Epidermal melanocyte (primary cell): ENCODE results near the gene DCLK1.

Experiments used
- DNase-seq: peaks from one replicate; pipeline ENCODE4 v3.0.0; 2011; ENCODE audit warnings: low spot score; ENCODE audit not compliant: insufficient read length

Gene DCLK1

DNA sequence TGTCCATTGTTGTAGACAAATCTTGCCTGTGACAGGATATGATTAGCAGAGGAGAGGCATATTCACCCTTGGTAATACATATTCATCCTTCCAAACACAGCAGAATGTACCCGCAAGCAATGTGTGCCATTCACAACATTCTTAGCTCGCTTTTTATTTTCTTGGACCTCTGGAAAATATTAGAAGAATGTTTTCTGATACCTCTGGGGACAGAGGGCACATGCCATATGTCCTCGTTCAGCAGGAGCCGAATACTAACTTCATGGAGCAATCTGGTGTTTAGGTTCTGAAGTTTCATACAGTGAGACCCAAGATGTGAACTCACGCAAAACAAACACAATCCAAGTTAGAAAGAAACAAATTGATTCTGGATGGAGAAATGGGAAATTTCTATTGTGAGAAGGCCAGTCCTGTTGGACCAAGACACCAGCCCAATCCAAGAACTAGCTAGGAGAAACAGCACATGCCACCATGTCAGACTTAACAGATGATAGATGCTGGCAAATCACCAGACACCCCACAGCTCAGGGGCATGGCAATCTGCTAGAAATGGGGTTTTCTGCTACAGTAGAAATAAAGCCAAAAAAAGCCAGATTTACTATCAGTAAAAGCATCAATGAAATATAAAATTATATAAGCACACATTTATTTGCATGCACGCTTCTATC, 297.4 kb downstream of the DCLK1 start:
- no peak for DNase-seq

DNA sequence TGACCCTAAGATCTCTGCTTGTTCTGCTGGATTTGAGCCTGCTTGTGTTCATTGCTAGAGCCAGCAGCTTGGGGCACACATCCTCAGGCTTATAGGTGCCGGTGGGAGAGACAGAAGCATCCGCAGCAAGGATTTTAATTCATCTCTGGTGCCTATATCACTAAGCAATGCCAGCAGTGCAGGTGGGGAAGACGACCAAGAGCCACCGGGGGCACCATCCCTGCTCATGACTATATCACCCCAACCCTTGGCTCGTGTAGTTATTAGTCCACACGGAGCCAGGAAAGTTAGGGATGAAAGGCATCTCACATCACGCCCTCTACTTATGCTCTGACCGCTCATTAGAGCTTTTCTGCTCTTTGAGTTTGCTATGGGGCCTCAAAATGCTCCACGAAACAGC, 298.2 kb downstream of the DCLK1 start:
- DNase-seq, result no peak

DNA sequence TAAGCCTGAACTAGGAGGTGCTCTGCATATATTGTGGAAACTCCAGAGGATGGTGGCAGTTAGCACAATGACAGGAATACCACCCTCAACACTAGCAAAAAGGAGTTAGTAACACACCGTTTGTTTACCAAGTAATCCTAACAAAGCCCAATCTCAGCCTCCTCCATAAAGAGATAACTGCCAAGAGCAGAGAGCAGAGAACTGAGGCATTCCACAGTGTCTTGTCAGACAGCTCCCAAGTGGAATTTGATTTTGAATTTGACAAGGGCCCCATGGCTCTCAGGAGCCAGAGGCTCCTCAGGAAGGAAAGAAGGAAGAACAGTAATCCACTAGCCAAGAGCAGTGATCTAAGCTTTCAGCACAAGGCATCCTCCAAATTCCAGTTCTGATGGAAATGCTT, 298.6 kb downstream of the DCLK1 start:
- no peak for DNase-seq

DNA sequence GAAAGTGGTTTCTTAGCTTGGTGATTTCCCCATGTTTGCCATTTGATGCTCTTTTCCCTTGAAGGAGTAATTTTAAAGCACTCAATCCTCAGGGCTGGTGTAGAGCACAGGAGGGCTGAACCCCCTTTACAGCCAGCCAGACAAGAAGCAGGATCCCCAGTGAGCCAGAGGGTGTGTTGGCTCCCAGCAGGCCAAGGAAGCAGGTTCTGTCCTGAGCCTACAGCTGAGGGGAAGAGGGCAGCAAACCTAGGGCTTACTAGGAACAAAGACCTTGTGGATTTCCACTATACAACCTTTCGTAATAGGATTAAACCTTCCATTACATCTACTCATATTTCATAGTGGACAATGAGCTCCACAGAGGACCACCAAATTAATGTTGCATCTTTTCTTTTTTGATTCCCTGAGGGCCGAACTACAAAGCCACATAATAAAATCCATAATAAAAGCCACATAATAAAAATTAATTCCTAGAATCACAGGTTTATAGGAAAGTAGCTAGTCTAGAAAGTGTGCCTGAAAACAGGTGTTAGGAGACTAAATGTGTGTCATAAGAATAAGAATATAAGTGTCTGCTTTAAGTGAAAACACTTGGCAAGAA, 300.2 kb downstream of the DCLK1 start:
- no peak for DNase-seq

- DNase-seq, result no peak
Observed at GRCh38 chr13:35826626-35827254, 304.4 kb downstream of the DCLK1 start.

DNA sequence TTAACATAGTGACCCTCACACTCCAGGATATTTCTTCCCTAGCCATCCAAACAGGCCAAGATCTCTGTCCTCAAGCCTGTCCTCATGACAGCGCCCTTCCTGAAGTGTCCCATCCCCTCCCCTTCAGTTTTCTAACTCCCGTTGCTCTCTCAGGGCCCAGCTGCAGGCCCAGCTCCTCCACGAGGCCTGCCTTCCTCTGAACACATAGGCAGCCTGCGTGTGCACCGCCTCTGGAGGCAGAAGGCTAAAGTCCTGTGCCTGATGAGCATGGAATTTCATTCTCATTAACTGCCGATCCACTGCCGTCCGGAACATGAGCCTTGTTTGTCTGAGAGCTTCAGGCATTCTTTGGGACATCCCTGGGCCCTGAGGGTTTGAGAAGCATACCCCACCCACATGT, 306.4 kb downstream of the DCLK1 start:
- no peak for DNase-seq

DNA sequence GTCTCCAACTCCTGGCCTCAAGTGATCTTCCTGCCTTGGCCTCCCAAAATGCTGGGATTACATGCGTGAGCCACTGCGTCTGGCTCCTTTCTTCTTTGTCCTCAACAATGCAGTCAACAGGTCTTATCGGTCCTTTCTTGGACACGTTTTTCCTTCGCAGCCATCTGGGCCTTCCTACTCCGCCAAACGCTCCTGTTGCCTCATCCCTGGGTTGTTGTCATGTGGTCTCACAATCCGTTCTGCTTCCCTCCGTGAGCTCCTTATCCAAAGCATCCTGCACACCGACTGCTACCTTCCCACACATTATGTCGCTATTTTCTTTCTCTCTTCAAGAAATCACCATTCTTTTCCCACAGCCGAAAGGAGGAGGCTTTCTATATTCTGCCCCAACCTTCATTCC, 306.8 kb downstream of the DCLK1 start:
- no peak for DNase-seq

- no peak for DNase-seq
Observed at GRCh38 chr13:35822666-35823065, 308.5 kb downstream of the DCLK1 start.

GRCh38 chr13:35818633-35819067, 312.5 kb downstream of the DCLK1 start:
- DNase-seq, result peak; percentile 36

DNA sequence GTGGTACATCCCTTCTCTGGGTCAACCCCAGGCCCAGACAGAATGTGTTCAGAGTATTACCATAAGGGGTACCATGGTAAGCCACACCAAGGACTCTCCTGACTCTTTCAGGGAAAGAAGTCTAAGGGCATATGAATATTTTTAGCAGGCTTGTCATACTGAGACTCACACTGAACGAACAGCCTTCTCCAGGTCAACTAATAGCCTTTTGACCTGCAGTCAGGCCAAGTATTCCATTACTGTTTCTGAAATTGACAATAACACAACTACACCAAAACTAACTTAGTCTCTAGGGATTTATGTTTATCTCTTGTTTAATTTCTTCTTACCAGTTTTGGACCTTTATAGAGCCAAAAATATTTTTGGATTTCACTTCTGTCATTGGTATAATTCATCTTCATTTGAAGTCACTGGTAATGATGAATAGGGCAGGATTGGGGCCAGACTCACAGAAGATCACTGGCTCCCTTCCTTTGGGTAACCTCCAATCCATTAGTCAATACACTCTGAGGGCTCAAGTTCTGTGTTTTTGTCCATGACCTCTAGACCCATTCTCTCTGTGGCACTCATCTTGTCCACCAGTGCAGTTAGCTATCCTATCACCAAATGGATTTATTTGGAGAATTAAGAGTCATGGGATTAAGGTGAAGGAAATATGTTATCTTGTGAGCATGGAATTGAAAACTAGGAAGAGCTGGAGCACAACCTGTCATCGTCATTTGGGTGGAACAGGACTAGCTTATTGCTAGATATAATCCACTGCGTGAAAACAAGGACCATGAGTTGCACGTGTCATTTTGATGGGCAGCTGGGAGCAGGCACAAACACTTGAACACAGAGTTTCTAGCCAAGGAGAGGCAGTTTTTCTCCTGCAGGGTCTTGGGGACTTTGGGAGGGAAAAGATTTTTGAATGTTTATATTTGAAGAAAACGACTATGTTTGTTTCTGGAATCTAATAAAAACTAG, 313.3 kb downstream of the DCLK1 start:
- DNase-seq, result no peak

- DNase-seq, result no peak
Observed at GRCh38 chr13:35814605-35815011, 316.6 kb downstream of the DCLK1 start.

DNA sequence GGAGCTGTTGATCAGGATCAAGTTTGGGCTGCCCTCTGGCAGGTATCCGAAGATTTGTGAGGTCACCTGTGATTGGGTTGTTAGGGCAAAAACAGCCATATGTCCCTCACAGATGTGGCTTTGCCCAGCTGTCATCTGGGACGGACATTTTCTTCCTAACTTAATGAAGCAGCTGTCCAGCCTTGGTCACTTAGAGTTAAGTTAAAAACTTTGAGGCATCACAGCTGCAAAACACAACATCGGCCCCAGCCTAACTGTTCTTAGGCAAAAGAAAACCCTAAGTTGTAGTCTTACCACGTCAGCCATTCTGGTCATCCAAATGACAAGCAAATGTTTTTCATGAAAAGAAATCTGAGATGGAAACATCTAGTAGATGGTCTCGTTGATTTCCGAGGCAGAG, 318.4 kb downstream of the DCLK1 start:
- no peak for DNase-seq

DNA sequence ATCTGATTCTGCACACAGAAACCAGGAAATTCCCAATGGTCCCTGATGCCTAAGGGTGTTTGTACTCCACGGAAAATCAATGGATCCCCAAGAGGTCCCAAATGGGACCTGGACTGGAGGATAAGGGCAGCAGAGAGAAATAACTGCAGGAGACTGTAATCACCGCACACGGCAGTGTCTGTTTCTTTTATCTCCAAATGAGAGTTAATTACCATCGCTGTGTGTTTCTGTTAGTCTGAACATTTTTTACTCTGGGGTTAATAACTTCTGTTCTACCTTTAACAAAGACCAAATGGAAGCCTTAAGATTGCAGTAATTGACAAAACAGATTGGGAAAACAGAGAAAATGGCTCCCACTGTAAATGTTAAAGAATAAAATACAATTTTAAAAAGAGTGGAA, 320.9 kb downstream of the DCLK1 start:
- no peak for DNase-seq

DNA sequence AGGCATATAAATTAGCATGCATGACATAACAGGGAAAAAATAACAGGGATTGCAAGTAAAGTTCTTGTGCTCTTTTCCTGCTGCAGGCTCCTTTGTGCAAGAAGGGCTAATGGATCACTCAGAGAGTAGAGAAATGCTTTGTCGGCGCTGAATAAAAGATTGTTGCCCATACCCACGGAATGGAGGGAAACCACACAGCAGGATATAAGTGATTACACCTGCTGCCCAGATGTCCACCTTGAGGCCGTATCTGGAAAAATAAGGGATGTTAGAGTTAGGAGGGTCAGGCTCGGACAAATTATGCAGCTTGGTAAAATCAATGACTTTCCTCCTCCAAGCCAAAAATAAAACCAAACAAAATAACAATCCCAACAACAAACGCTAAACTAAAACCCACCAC, 322.3 kb downstream of the DCLK1 start:
- no peak for DNase-seq

GRCh38 chr13:35804901-35805300, 326.3 kb downstream of the DCLK1 start:
- DNase-seq, result no peak

DNA sequence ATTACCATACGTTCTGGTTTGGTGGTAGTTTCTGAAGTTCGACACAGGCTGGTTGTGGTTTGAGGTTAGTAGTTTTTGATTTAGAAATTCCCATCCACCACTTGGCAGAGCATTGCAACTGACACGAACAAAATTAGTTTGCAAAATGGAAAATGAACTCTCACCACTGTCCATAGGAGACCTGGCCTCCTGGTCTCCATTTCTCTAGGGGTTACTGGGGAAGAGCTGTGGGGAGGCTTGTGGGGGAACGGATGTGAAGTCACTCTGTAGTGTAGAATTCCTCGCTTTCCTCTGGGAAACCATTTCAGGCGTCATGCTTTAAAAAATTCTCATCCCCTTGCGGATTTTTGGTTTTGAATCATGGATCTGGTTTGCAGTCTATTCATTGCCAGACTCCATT, 333.2 kb downstream of the DCLK1 start:
- no peak for DNase-seq

DNA sequence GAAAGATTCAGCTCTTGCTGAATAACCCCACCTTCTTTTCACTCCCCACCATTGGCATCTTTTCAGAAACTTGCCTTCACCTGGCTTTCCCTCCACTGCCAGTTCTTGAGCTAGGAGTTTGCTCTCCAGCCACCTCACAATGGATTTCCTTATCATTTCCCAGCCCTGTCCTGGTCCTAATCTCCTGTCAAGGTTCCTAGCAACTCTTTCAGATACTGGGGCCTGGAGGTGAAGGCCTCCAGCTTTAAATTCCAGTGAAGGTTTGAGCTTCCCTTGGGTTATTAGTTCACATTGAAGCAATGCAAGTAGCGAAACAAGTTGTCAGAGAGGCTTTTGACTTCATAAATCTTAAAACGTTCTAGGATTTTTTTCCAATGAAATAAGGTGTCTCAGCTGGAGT, 333.9 kb downstream of the DCLK1 start:
- DNase-seq, result no peak

DNA sequence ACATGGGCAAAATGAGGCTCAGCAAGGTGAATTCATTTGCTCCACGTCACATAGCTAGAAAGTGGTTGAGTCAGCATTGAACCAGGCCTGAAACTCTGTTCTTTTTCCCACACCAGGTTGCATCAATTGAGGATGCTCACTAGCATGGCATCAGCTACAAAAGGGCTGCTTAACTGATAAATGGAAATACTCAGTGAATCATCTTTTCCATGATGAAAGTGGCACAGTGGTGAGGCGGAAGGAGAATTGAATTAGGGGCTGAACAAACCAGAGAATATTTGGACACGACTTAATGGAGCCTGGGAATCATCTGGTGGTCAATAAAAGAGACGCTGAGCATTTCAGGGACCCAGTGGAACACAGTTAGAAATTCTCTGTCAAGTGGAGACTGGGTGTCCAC, 334.6 kb downstream of the DCLK1 start:
- DNase-seq, result no peak

- DNase-seq, result no peak
Observed at GRCh38 chr13:35794734-35795389, 336.3 kb downstream of the DCLK1 start.

DNA sequence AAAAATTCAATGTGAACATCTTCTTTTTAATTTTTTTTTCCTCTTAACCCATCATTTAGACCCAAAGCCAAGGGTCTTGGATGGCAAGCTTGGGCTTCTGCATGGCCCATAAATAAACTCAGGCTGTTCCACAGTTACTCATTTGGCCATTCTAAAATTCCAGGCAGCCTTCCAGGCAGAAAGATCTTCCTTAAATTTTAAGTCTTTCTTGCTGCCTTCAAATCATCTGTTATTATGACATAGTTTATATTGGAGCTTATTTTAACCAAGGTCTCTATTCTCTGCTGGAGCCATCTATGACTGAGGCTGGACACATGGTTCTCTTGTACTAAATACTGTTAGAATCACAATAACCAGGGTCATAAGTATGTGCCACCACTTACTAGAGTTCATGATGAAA, 337.4 kb downstream of the DCLK1 start:
- DNase-seq, result no peak

- DNase-seq, result no peak
Observed at GRCh38 chr13:35792911-35793310, 338.3 kb downstream of the DCLK1 start.
